B cell (primary cell): ENCODE results near the gene VAC14.

Source experiments
- CTCF ChIP-seq: fragments of 200-600 bp; IDR thresholded peaks from one replicate; pipeline ENCODE4 v1.8.0; 2022; ENCODE audit warnings: antibody characterized with exemption, mild to moderate bottlenecking
- EZH2 ChIP-seq: IDR thresholded peaks from 2 replicates; pipeline ENCODE4 v1.6.1; 2012; ENCODE audit warnings: borderline replicate concordance, low read depth, mild to moderate bottlenecking, moderate library complexity, low read length; ENCODE audit not compliant: insufficient read depth, poor library complexity, severe bottlenecking

- no peak for TF ChIP-seq CTCF
- TF ChIP-seq EZH2: no peak
These were observed 59.2 kb downstream of the VAC14 start for GRCh38 chr16:70741783-70742125.
